K562 (cell line): ENCODE results near the gene HERC3. TPM values are rescaled to one million over a fixed set of nuclear protein-coding genes. Genes with fewer than 3 reads are reported as not detected.
A peak's percentile ranks its signal among the peaks of the same experiment; 100 is the strongest.

Experiments
- AFF1 ChIP-seq, 2 experiments: fragments of 450-650 bp; IDR thresholded peaks; 2 replicates each; pipeline ENCODE4 v1.6.1; 2018; ENCODE audit warnings: mild to moderate bottlenecking in 2 of 2, low read depth in 1 of 2; ENCODE audit not compliant: partially characterized antibody in 2 of 2
- AFF4 ChIP-seq: sonication (generic); formaldehyde crosslinking; IDR thresholded peaks from 2 replicates; pipeline ENCODE4 v1.8.0; 2023; ENCODE audit warnings: mild to moderate bottlenecking, missing genetic modification reagents
- FIP1L1 ChIP-seq: fragments of 200-400 bp; formaldehyde crosslinking; IDR thresholded peaks from 2 replicates; pipeline ENCODE4 v1.6.1; 2018; ENCODE audit warnings: mild to moderate bottlenecking, low read depth, low read length; ENCODE audit not compliant: poor library complexity, severe bottlenecking
- GTF2F1 ChIP-seq: IDR thresholded peaks from 2 replicates; pipeline ENCODE4 v1.6.1; 2011; ENCODE audit warnings: low read depth, low read length, improper control_type of control experiment
- HDAC1 ChIP-seq, 2 experiments: fragments of 450-650 bp; IDR thresholded peaks; 2 replicates each; pipeline ENCODE4 v1.6.1; 2016 to 2017; ENCODE audit warnings: inconsistent platforms in 1 of 2, mild to moderate bottlenecking in 1 of 2, moderate library complexity in 1 of 2
- MXI1 ChIP-seq: IDR thresholded peaks from 2 replicates; pipeline ENCODE4 v1.6.1; 2011; ENCODE audit warnings: low read depth, mild to moderate bottlenecking, improper control_type of control experiment, low read length
- TRIM28 ChIP-seq: fragments of 450-650 bp; IDR thresholded peaks from 2 replicates; pipeline ENCODE4 v1.6.1; 2017
- XRCC4 ChIP-seq: IDR thresholded peaks from one replicate; pipeline ENCODE4 v1.6.1; 2011; ENCODE audit not compliant: insufficient read depth, insufficient read length; ENCODE audit errors: extremely low read depth
- ZNF318 ChIP-seq, 2 experiments: fragments of 450-650 bp; IDR thresholded peaks; 2 replicates each; pipeline ENCODE4 v1.6.1; 2016; ENCODE audit warnings: mild to moderate bottlenecking in 2 of 2, borderline replicate concordance in 1 of 2, low read depth in 1 of 2, moderate library complexity in 1 of 2
- polyA plus RNA-seq, 8 experiments: library from polyadenylated mRNA; depleted of rRNA in 4 of 8; stranded (reverse) in 5 of 8; unstranded in 3 of 8; fragments of >200 nt; fragmentation: Nextera tagmentation in 2 of 8; fragmentation: Illumina TruSeq in 1 of 8; extraction: Ambion mirVana in 2 of 8; extraction: Trizol in 1 of 8; gene quantifications; 2 replicates each; pipeline versions ENCODE4 v1.2.1 to v1.2.3, GENCODE V29; 2011 to 2014; ENCODE audit warnings: inconsistent platforms in 1 of 8, missing spikeins in 1 of 8
- total RNA-seq, 7 experiments: library from RNA; depleted of rRNA in 6 of 7; stranded (reverse); fragments of >200 nt in 6 of 7; fragmentation: Illumina TruSeq in 2 of 7; extraction: Trizol in 2 of 7; gene quantifications; 2 replicates each; pipeline versions ENCODE4 v1.2.1 to v1.2.3, GENCODE V29; 2011 to 2021; ENCODE audit warnings: low replicate concordance in 1 of 7

The HERC3 gene
- total and polyA plus RNA-seq, 9 of the 15 experiments (the other 6 are each of a cell fraction or from before 2014, with no cell fraction given): 1.8 to 13.1 (median 7.6) TPM

- TF ChIP-seq ZNF318 (IDR thresholded peaks at IDR 0.05; ENCODE audit: borderline replicate concordance in 1 of 2, low read depth in 1 of 2) (no peak), XRCC4 (no peak), AFF1 (IDR thresholded peaks at IDR 0.05; ENCODE audit: low read depth in 1 of 2, partially characterized antibody in 2 of 2) (no peak), HDAC1 (IDR thresholded peaks at IDR 0.05) (peak in 1 of 2 experiments; percentile 96; a peak in 2 of 4 replicates), GTF2F1 (no peak), AFF4 (CRISPR knock-in tag) (0 out of 2 replicates have a peak, but pooled peaks have one; percentile 31), FIP1L1 (no peak), TRIM28 (no peak), MXI1 (peak; percentile 87)
Observed at GRCh38 chr4:88592600-88593448, 544 bp downstream of the HERC3 start (continued).
